IMR-90 (cell line): Measurements from ENCODE around the gene ACE2. TPM values are rescaled to one million over a fixed set of nuclear protein-coding genes. Genes with fewer than 3 reads are reported as not detected.

ENCODE experiments used
- ATAC-seq: fragments of 200-7000 bp; cut with Tn5 transposase; 2 replicates; pipeline ENCODE4 v1.9.1; 2020; ENCODE audit warnings: low read depth, mild to moderate bottlenecking, moderate library complexity
- BruUV-seq: library from RNA; stranded (reverse); fragments of 400-500 nt; replicated peaks from 2 replicates; lab custom pipeline; 2021; lab: Mats Ljungman, UMichigan
- CTCF ChIA-PET: fragments of 300-600 bp; formaldehyde crosslinking; extraction: SDS; loops from one replicate; lab custom pipeline; 2021; ENCODE audit warnings: antibody characterized with exemption; lab: Yijun Ruan, JAX
- POLR2A ChIA-PET: fragments of 300-600 bp; sonication (Branson Sonifier 250); formaldehyde crosslinking; loops from one replicate; lab custom pipeline; 2022; ENCODE audit warnings: antibody characterized with exemption; ENCODE audit not compliant: unreplicated experiment; lab: Charles Lee
- DNase-seq: peaks from one replicate; pipeline ENCODE4 v3.0.0; 2013
- H2AFZ ChIP-seq: replicated peaks from 2 replicates; pipeline ENCODE3; 2013; ENCODE audit warnings: low read length, mild to moderate bottlenecking; ENCODE audit not compliant: poor library complexity
- H2AK5ac ChIP-seq: 2 replicates; pipeline ENCODE4 v1.6.1; 2013; ENCODE audit warnings: low read depth, low read length, inconsistent platforms
- H2AK9ac ChIP-seq: replicated peaks from 2 replicates; pipeline ENCODE3; 2013; ENCODE audit warnings: mild to moderate bottlenecking, low read depth, low read length, moderate library complexity; ENCODE audit not compliant: poor library complexity
- H2BK120ac ChIP-seq: 2 replicates; pipeline ENCODE4 v1.6.1; 2013; ENCODE audit warnings: low read depth, low read length, inconsistent platforms
- H2BK15ac ChIP-seq: 3 replicates; pipeline ENCODE4 v1.6.1; 2013; ENCODE audit warnings: low read depth, low read length, inconsistent platforms
- H2BK20ac ChIP-seq: 2 replicates; pipeline ENCODE4 v1.6.1; 2013; ENCODE audit warnings: low read depth, mild to moderate bottlenecking, inconsistent platforms, low read length, moderate library complexity
- H2BK5ac ChIP-seq: 2 replicates; pipeline ENCODE4 v1.6.1; 2013; ENCODE audit warnings: mild to moderate bottlenecking, low read depth, low read length, inconsistent platforms; ENCODE audit not compliant: poor library complexity, severe bottlenecking
- H3K14ac ChIP-seq: replicated peaks from 2 replicates; pipeline ENCODE4 v1.6.1; 2013; ENCODE audit warnings: low read depth, low read length, inconsistent platforms
- H3K18ac ChIP-seq: 2 replicates; pipeline ENCODE4 v1.6.1; 2013; ENCODE audit warnings: low read depth, low read length, control low read depth
- H3K23ac ChIP-seq: 2 replicates; pipeline ENCODE4 v1.6.1; 2013; ENCODE audit warnings: low read depth, low read length, inconsistent platforms
- H3K27ac ChIP-seq: 2 replicates; pipeline ENCODE4 v1.5.1; 2013; ENCODE audit warnings: mild to moderate bottlenecking, control low read depth, low read length; ENCODE audit not compliant: insufficient read depth
- H3K27me3 ChIP-seq: 2 replicates; pipeline ENCODE4 v1.6.1; 2013; ENCODE audit warnings: low read length; ENCODE audit not compliant: control insufficient read depth, insufficient read depth
- H3K36me3 ChIP-seq: 2 replicates; pipeline ENCODE4 v1.6.1; 2013; ENCODE audit warnings: low read length, mixed read lengths; ENCODE audit not compliant: control insufficient read depth, insufficient read depth
- H3K4ac ChIP-seq: 2 replicates; pipeline ENCODE4 v1.6.1; 2013; ENCODE audit warnings: low read depth, low read length, inconsistent platforms
- H3K4me1 ChIP-seq: 2 replicates; pipeline ENCODE4 v1.6.1; 2013; ENCODE audit warnings: low read length, mixed read lengths; ENCODE audit not compliant: control insufficient read depth, insufficient read depth
- H3K4me2 ChIP-seq: 2 replicates; pipeline ENCODE4 v1.6.1; 2013; ENCODE audit warnings: low read depth, mild to moderate bottlenecking, control low read depth, low read length, moderate library complexity
- H3K4me3 ChIP-seq: 2 replicates; pipeline ENCODE4 v1.5.1; 2013; ENCODE audit warnings: low read depth, mild to moderate bottlenecking, control low read depth, low read length, moderate library complexity; ENCODE audit not compliant: insufficient read depth
- H3K56ac ChIP-seq: 2 replicates; pipeline ENCODE4 v1.6.1; 2013; ENCODE audit warnings: low read length, inconsistent platforms; ENCODE audit not compliant: insufficient read depth; ENCODE audit errors: extremely low read depth
- H3K79me1 ChIP-seq, 2 experiments: 2 replicates each; pipeline ENCODE4 v1.6.1; 2013; ENCODE audit warnings: low read length in 2 of 2, inconsistent platforms in 1 of 2, low read depth in 1 of 2
- H3K9ac ChIP-seq: 2 replicates; pipeline ENCODE4 v1.6.1; 2013; ENCODE audit warnings: low read depth, low read length, control low read depth
- H3K9me1 ChIP-seq: 2 replicates; pipeline ENCODE4 v1.6.1; 2013; ENCODE audit warnings: low read length, inconsistent platforms; ENCODE audit not compliant: insufficient read depth
- H3K9me3 ChIP-seq: 2 replicates; pipeline ENCODE4 v1.6.1; 2013; ENCODE audit warnings: low read length; ENCODE audit not compliant: control insufficient read depth, insufficient read depth
- H4K20me1 ChIP-seq: 2 replicates; pipeline ENCODE4 v1.6.1; 2013; ENCODE audit warnings: low read length, inconsistent platforms; ENCODE audit not compliant: insufficient read depth
- H4K5ac ChIP-seq: 2 replicates; pipeline ENCODE4 v1.6.1; 2013; ENCODE audit warnings: mild to moderate bottlenecking, low read depth, low read length, control low read depth
- H4K8ac ChIP-seq, 2 experiments: 2 replicates each; pipeline ENCODE4 v1.6.1; 2013; ENCODE audit warnings: low read depth in 2 of 2, low read length in 2 of 2, control low read depth in 1 of 2, inconsistent platforms in 1 of 2
- H4K91ac ChIP-seq: 2 replicates; pipeline ENCODE4 v1.6.1; 2013; ENCODE audit warnings: low read depth, low read length, inconsistent platforms; ENCODE audit not compliant: insufficient read depth
- BHLHE40 ChIP-seq: fragments of 150-350 bp; IDR thresholded peaks from 2 replicates; pipeline ENCODE4 v1.6.1; 2016; ENCODE audit warnings: mild to moderate bottlenecking, low read depth, low read length
- CEBPB ChIP-seq: IDR thresholded peaks from 2 replicates; pipeline ENCODE4 v1.6.1; 2012; ENCODE audit warnings: low read depth, low read length, improper control_type of control experiment
- CHD1 ChIP-seq: IDR thresholded peaks from 2 replicates; pipeline ENCODE4 v1.6.1; 2012; ENCODE audit warnings: low read depth, low read length, improper control_type of control experiment
- CTCF ChIP-seq: conservative IDR thresholded peaks from 2 replicates; pipeline ENCODE4 v1.5.1; 2012; ENCODE audit warnings: mild to moderate bottlenecking, low read depth, low read length, improper control_type of control experiment
- ELK1 ChIP-seq: fragments of 150-350 bp; IDR thresholded peaks from 2 replicates; pipeline ENCODE4 v1.6.1; 2016; ENCODE audit warnings: low read depth, mild to moderate bottlenecking, low read length, moderate library complexity, borderline replicate concordance
- FOS ChIP-seq: fragments of 150-350 bp; IDR thresholded peaks from 2 replicates; pipeline ENCODE4 v1.6.1; 2016; ENCODE audit warnings: low read depth, low read length
- MAFK ChIP-seq: IDR thresholded peaks from 2 replicates; pipeline ENCODE4 v1.6.1; 2012; ENCODE audit warnings: low read depth, low read length, improper control_type of control experiment
- MAZ ChIP-seq: IDR thresholded peaks from 2 replicates; pipeline ENCODE4 v1.6.1; 2012; ENCODE audit warnings: low read depth, mild to moderate bottlenecking, low read length, improper control_type of control experiment, moderate library complexity, borderline replicate concordance
- MXI1 ChIP-seq: IDR thresholded peaks from 2 replicates; pipeline ENCODE4 v1.6.1; 2012; ENCODE audit warnings: low read depth, mild to moderate bottlenecking, low read length, moderate library complexity, borderline replicate concordance
- NFE2L2 ChIP-seq: fragments of 150-350 bp; IDR thresholded peaks from 2 replicates; pipeline ENCODE4 v1.6.1; 2016; ENCODE audit warnings: low read depth, mild to moderate bottlenecking, low read length
- POLR2A ChIP-seq: IDR thresholded peaks from 2 replicates; pipeline ENCODE4 v1.6.1; 2012; ENCODE audit warnings: mild to moderate bottlenecking, low read depth, low read length
- RAD21 ChIP-seq: IDR thresholded peaks from 2 replicates; pipeline ENCODE4 v1.6.1; 2012; ENCODE audit warnings: low read length, improper control_type of control experiment
- RCOR1 ChIP-seq: IDR thresholded peaks from 2 replicates; pipeline ENCODE4 v1.6.1; 2012; ENCODE audit warnings: mild to moderate bottlenecking, low read length, improper control_type of control experiment; ENCODE audit not compliant: insufficient replicate concordance
- RFX5 ChIP-seq: IDR thresholded peaks from 2 replicates; pipeline ENCODE4 v1.8.0; 2012; ENCODE audit warnings: low read depth, mild to moderate bottlenecking, low read length, moderate library complexity
- SMC3 ChIP-seq: fragments of 150-350 bp; IDR thresholded peaks from 2 replicates; pipeline ENCODE4 v1.6.1; 2016; ENCODE audit warnings: low read depth, mild to moderate bottlenecking, antibody characterized with exemption, low read length, moderate library complexity
- USF2 ChIP-seq: fragments of 150-350 bp; IDR thresholded peaks from 2 replicates; pipeline ENCODE4 v1.6.1; 2017; ENCODE audit warnings: mild to moderate bottlenecking, antibody characterized with exemption, low read length, low read depth
- WGBS, 2 experiments: methylation state at CpG; one replicate each; pipeline versions ENCODE4 v1.1.5 to v1.1.7; 2013; ENCODE audit warnings: missing lambda C conversion rate in 2 of 2; ENCODE audit not compliant: insufficient read length in 1 of 2; ENCODE audit errors: extremely low coverage in 2 of 2; 5-methylcytosine and 5-hydroxymethylcytosine counted together
- dilution Hi-C: fragments of 300-500 bp; cut with HindIII; formaldehyde crosslinking; loops from one replicate; pipeline ENCODE4 v1.14.3; 2018; ENCODE audit warnings: low sequenced_read_pairs; ENCODE audit not compliant: unreplicated experiment
- in situ Hi-C: fragments of 300-500 bp; cut with MboI; formaldehyde crosslinking; loops from 3 replicates; pipeline ENCODE4 v1.14.3; 2019; ENCODE audit warnings: low sequenced_read_pairs, inconsistent platforms, mixed read lengths
- intact Hi-C: fragments of 100-400 bp; cut with micrococcal nuclease; formaldehyde crosslinking; loops from 2 replicates; pipeline ENCODE4 v1.10.0; 2022
- polyA plus RNA-seq, 3 experiments: library from polyadenylated mRNA; depleted of rRNA; stranded (reverse); fragments of >200 nt; gene quantifications; 2 replicates each; pipeline ENCODE4 v1.2.3, GENCODE V29; 2012; ENCODE audit warnings: low replicate concordance in 1 of 3
- total RNA-seq: library from RNA; depleted of rRNA; stranded (reverse); fragments of >200 nt; gene quantifications from 2 replicates; pipeline ENCODE4 v1.2.3, GENCODE V29; 2012

Gene ACE2
- total and polyA plus RNA-seq, 2 of the 4 experiments (the other 2 are of a cell fraction), result not detected

GRCh38 chrX:15515931-15516330 lies 84.8 kb downstream of the ACE2 start:
- H3K79me1 ChIP-seq, result no peaks in the 10 kb centered on the region
- no peaks in the 10 kb centered on the region for H3K4me1 ChIP-seq
- no TSS peak for BruUV-seq
- in situ Hi-C loops (no loop called here), dilution Hi-C loops (no loop called here), intact Hi-C loops (no loop called here)
- no peak overlapping the region for H3K18ac ChIP-seq
- H4K20me1 ChIP-seq, result no peaks in the 10 kb centered on the region
- H4K5ac ChIP-seq, result no peak overlapping the region
- no peak overlapping the region for H2AK5ac ChIP-seq
- H3K4ac ChIP-seq, result no peak overlapping the region
- H2BK120ac ChIP-seq, result no peak overlapping the region
- no peak overlapping the region for H4K8ac ChIP-seq
- H4K91ac ChIP-seq, result no peak overlapping the region
- no peak overlapping the region for H3K9ac ChIP-seq
- DNase-seq (no peak), ATAC-seq (no peak)
- H2AFZ ChIP-seq, result no peak overlapping the region
- H3K4me3 ChIP-seq, result no peak overlapping the region
- no peak overlapping the region for H3K4me2 ChIP-seq
- H2BK20ac ChIP-seq, result no peak overlapping the region
- H3K23ac ChIP-seq, result no peak overlapping the region
- H3K27me3 ChIP-seq, result peaks cover 20% of the 10 kb centered on the region
- WGBS, 2 experiments, result 60% methylated on average over 1 of the region's 6 CpGs; no CpG with 5 or more reads in 1 of the 2 experiments
- no peaks in the 10 kb centered on the region for H3K9me1 ChIP-seq
- H3K56ac ChIP-seq, result no peak overlapping the region
- ChIA-PET CTCF (no interaction called here), POLR2A (no interaction called here)
- H2BK5ac ChIP-seq, result no peak overlapping the region
- H2BK15ac ChIP-seq, result no peak overlapping the region
- no peak overlapping the region for H2AK9ac ChIP-seq
- no peak overlapping the region for H3K14ac ChIP-seq
- no peak for TF ChIP-seq CEBPB
- TF ChIP-seq NFE2L2, result no peak
- no peak for TF ChIP-seq RAD21
- no peak for TF ChIP-seq CTCF
- no peak for TF ChIP-seq CHD1
- TF ChIP-seq MAFK, result no peak
- TF ChIP-seq MXI1, result no peak
- no peak for TF ChIP-seq MAZ
- no peak for TF ChIP-seq ELK1
- TF ChIP-seq RCOR1, result no peak
- no peak for TF ChIP-seq POLR2A
- no peak for TF ChIP-seq SMC3
- no peak for TF ChIP-seq USF2
- no peak for TF ChIP-seq BHLHE40
- TF ChIP-seq FOS, result no peak
- no peak for TF ChIP-seq RFX5
- H3K9me3 ChIP-seq, result no peaks in the 10 kb centered on the region
- H3K27ac ChIP-seq, result no peak overlapping the region
- H3K36me3 ChIP-seq, result no peaks in the 10 kb centered on the region
